ENCODE results near the gene METTL21A.

Gene METTL21A

DNA sequence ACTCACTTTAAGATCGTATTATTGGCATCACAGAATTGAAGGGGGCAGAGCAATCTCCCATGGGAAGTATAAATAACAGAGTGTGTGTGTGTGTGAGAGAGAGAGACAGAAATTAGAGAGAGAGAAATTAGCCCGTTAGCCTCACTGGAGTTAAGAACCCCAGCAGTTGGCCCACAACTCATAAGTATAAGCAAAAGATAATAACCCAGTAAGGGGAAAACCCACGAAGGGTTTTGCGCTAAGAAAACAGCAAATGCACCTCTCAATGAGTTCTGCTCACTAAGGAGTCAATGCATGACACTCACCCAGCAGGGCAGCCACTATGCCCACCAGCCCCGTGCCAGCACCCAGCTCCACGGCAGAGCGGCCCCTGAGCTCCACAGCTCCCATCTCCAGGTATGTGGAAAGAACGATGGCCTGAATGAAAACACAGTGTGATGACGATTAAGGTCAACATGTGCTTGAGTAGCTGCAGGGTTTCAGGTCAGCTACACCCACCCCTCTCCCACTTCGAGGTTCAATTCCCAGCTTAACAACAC is 3.6 kb downstream of the METTL21A start:
- H3K4me1 ChIP-seq (ENCODE audit: control insufficient read depth, insufficient read depth, low read length) = peaks cover 18% of the 10 kb centered on the region
- peaks cover 6% of the 10 kb centered on the region for H3K36me3 ChIP-seq (ENCODE audit: control insufficient read depth, insufficient read depth, low read length, severe bottlenecking)
- H3K4me3 ChIP-seq (ENCODE audit: low read length) = no peak overlapping the region

DNA sequence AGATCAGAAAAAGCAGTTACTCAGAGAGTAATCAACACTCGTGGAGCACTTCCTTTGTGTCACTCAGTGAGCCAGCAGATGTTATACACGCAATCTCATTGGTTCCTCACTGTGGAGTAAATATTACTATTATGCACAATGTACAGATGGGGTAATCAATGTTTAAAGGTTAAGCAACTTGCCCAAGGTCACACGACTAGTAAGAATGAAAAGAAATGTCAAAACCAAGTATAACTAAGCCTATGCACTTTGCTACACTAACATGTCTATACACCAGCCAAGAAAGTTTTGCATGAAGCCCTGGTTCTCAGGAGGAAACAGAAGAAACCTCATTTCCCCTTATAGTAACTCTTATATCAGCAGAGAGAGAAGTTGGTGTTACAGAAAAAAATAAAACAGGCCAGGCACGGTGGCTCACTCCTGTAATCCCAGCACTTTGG is 5.4 kb downstream of the METTL21A start:
- Histone ChIP-seq H3K4me3 (ENCODE audit: low read length) (no peak overlapping the region), H3K36me3 (ENCODE audit: control insufficient read depth, insufficient read depth, low read length, severe bottlenecking) (peaks cover 10% of the 10 kb centered on the region)

More for the DNA sequence above, 3.6 kb downstream of the METTL21A start:
- Histone ChIP-seq H3K27me3 (replicated peaks; ENCODE audit: control insufficient read depth, insufficient read depth, low read length) (no peaks in the 10 kb centered on the region), H3K9me3 (ENCODE audit: control insufficient read depth, low read length) (no peaks in the 10 kb centered on the region), H3K9ac (ENCODE audit: low read length) (no peak overlapping the region)
- DNase-seq (ENCODE audit: low read depth) = no peak

DNA sequence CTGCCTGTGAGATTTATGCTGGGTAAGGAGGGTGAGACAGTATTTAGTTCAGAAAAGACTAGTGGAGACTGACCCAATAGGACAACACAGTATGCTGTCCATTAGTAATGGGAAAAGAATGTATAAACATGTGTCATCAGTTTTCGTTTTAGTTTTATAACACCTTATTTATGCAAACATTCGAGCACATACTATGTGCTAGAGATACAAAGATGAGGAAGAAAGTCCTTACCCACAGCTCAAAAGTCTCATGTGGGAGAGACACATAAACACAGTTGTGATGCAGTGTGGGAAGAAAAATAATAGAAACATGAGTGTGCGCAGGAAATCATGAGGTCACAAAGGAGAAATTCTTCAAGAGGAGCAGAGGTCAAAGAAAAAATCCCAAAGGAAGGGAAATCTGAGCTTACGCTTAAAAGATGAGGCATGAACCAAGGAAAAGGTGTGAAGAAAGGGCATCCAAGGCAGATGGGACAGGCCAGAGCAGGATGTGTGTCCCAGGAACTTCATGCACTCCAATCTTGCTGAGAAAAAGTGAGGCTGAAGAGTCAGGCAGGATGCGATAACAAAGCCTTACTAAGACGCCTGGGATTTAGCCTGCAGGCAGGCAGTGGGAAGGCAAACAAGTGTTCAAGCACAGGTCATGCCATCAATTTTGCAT is 8.1 kb downstream of the METTL21A start:
- Histone ChIP-seq H3K36me3 (ENCODE audit: control insufficient read depth, insufficient read depth, low read length, severe bottlenecking) (peaks cover 14% of the 10 kb centered on the region), H3K9ac (ENCODE audit: low read length) (peak overlapping the region; percentile 40), H3K27me3 (replicated peaks; ENCODE audit: control insufficient read depth, insufficient read depth, low read length) (no peaks in the 10 kb centered on the region), H3K9me3 (ENCODE audit: control insufficient read depth, low read length) (no peaks in the 10 kb centered on the region), H3K4me1 (ENCODE audit: control insufficient read depth, insufficient read depth, low read length) (peaks cover 11% of the 10 kb centered on the region), H3K4me3 (ENCODE audit: low read length) (peak overlapping the region; percentile 3)
- peak; percentile 72 for DNase-seq (ENCODE audit: low read depth)

More for the DNA sequence above, 5.4 kb downstream of the METTL21A start:
- Histone ChIP-seq H3K9me3 (ENCODE audit: control insufficient read depth, low read length) (no peaks in the 10 kb centered on the region), H3K27me3 (replicated peaks; ENCODE audit: control insufficient read depth, insufficient read depth, low read length) (no peaks in the 10 kb centered on the region), H3K9ac (ENCODE audit: low read length) (no peak overlapping the region), H3K4me1 (ENCODE audit: control insufficient read depth, insufficient read depth, low read length) (peaks cover 18% of the 10 kb centered on the region)
- no peak for DNase-seq (ENCODE audit: low read depth)

DNA sequence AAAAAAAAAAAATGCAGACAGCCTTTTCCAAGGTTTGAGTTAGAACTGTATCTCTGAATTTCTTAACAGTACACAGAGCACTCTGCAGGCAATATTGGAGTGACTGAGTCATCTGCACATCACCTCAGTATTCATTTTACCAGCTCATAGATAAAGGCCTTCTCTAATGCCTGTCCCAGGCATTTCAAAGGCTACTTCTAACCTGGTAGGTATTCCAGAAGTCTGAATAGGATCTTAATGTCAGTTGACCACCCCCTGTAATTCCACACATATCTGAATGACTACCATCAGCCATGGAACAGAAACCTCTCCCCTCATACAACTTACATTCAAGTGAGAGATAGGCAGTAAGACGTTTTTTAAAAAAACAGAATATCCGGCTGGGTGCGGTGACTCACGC is 9.0 kb downstream of the METTL21A start:
- no peak overlapping the region for H3K4me3 ChIP-seq (ENCODE audit: low read length)
- DNase-seq (ENCODE audit: low read depth) = no peak
- H3K4me1 ChIP-seq (ENCODE audit: control insufficient read depth, insufficient read depth, low read length) = peaks cover 11% of the 10 kb centered on the region
- H3K36me3 ChIP-seq (ENCODE audit: control insufficient read depth, insufficient read depth, low read length, severe bottlenecking) = peaks cover 14% of the 10 kb centered on the region
- no peaks in the 10 kb centered on the region for H3K27me3 ChIP-seq (replicated peaks; ENCODE audit: control insufficient read depth, insufficient read depth, low read length)
- no peaks in the 10 kb centered on the region for H3K9me3 ChIP-seq (ENCODE audit: control insufficient read depth, low read length)
- no peak overlapping the region for H3K9ac ChIP-seq (ENCODE audit: low read length)

DNA sequence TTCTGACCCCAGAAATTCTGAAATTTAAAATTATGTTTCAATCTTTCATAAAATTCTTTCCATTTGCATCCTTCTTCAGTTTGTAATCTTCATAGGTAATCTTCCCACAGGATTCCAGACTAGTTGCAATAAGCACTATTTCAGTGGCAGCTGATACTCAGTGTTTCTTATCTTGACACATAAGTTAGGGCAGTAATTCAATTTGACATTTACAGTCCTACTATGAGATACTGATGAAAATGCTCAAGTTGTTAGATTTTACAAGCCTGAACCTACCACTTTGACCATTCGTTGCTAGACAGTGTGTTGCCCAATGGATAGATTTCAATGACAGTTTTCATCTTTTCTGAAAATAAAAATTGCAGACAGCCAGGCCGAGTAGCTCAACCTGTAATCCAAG is 10.4 kb downstream of the METTL21A start:
- no peaks in the 10 kb centered on the region for H3K9me3 ChIP-seq (ENCODE audit: control insufficient read depth, low read length)
- no peak overlapping the region for H3K4me3 ChIP-seq (ENCODE audit: low read length)
- DNase-seq (ENCODE audit: low read depth) = no peak
- H3K4me1 ChIP-seq (ENCODE audit: control insufficient read depth, insufficient read depth, low read length) = peaks cover 11% of the 10 kb centered on the region
- H3K27me3 ChIP-seq (replicated peaks; ENCODE audit: control insufficient read depth, insufficient read depth, low read length) = no peaks in the 10 kb centered on the region
- no peak overlapping the region for H3K9ac ChIP-seq (ENCODE audit: low read length)
- H3K36me3 ChIP-seq (ENCODE audit: control insufficient read depth, insufficient read depth, low read length, severe bottlenecking) = peaks cover 11% of the 10 kb centered on the region

DNA sequence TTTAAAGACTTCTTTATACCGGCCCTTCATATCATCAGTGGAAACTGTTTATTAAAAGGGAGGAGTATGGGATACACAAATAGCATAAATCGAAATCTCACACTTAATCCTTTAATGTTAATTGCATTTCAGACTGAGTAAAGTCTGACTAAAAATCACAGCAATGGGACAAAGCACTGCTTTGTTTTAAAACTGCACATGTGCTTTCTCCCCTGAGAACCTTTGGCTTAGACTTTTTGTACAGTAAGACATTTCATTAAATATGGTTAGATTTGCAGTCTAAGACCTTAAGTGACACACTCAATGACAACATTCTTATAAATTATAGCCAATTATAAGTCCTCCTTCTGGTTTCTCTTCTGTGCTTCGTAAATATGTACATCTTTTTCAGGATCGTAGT is 12.5 kb downstream of the METTL21A start:
- no peak for DNase-seq (ENCODE audit: low read depth)
- Histone ChIP-seq H3K4me3 (ENCODE audit: low read length) (no peak overlapping the region), H3K4me1 (ENCODE audit: control insufficient read depth, insufficient read depth, low read length) (peaks cover 11% of the 10 kb centered on the region), H3K9ac (ENCODE audit: low read length) (no peak overlapping the region), H3K27me3 (replicated peaks; ENCODE audit: control insufficient read depth, insufficient read depth, low read length) (no peaks in the 10 kb centered on the region), H3K36me3 (ENCODE audit: control insufficient read depth, insufficient read depth, low read length, severe bottlenecking) (peaks cover 8% of the 10 kb centered on the region), H3K9me3 (ENCODE audit: control insufficient read depth, low read length) (no peaks in the 10 kb centered on the region)

DNA sequence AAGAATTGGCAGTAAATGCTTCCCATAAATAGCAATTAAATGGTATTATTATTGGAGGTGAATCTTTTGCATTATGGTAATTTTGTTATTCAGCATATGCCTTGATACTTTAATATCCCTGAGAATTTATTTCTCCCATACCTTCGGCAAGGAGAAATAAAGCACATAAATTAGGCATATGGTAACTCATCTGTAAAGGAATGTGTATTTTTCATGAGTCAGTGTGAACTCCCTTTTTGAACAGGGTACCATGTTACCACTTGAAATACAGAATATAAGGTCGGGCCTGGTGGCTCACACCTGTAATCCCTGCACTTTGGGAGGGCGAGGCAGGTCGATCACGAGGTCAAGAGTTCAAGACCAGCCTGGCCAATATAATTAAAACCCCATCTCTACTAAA is 18.4 kb downstream of the METTL21A start:
- DNase-seq (ENCODE audit: low read depth) = no peak
- Histone ChIP-seq H3K4me3 (ENCODE audit: low read length) (no peak overlapping the region), H3K9ac (ENCODE audit: low read length) (no peak overlapping the region), H3K4me1 (ENCODE audit: control insufficient read depth, insufficient read depth, low read length) (no peaks in the 10 kb centered on the region), H3K9me3 (ENCODE audit: control insufficient read depth, low read length) (no peaks in the 10 kb centered on the region), H3K36me3 (ENCODE audit: control insufficient read depth, insufficient read depth, low read length, severe bottlenecking) (peaks cover 4% of the 10 kb centered on the region), H3K27me3 (replicated peaks; ENCODE audit: control insufficient read depth, insufficient read depth, low read length) (no peaks in the 10 kb centered on the region)

DNA sequence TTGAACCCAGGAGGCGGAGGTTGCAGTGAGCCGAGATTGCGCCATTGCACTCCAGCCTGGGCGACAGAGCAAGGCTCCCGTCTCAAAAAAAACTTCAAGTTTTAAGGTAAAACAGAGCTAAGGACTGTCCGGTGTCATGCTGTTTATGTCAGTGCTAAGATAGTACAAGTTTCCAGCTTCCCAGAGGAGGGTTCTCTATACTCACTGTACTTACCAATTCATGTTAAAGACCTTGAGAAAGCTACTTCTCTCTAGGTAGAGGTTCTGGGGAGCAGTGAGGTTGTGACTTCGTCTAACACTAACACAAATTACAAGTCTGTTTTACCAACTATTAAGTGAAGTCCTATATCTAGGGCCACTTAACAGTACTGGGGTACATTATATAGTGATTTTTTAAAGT is 18.8 kb downstream of the METTL21A start:
- peaks cover 4% of the 10 kb centered on the region for H3K36me3 ChIP-seq (ENCODE audit: control insufficient read depth, insufficient read depth, low read length, severe bottlenecking)
- no peak overlapping the region for H3K4me3 ChIP-seq (ENCODE audit: low read length)
- H3K9ac ChIP-seq (ENCODE audit: low read length) = no peak overlapping the region
- no peak for DNase-seq (ENCODE audit: low read depth)
- no peaks in the 10 kb centered on the region for H3K4me1 ChIP-seq (ENCODE audit: control insufficient read depth, insufficient read depth, low read length)
- no peaks in the 10 kb centered on the region for H3K9me3 ChIP-seq (ENCODE audit: control insufficient read depth, low read length)
- H3K27me3 ChIP-seq (replicated peaks; ENCODE audit: control insufficient read depth, insufficient read depth, low read length) = no peaks in the 10 kb centered on the region

DNA sequence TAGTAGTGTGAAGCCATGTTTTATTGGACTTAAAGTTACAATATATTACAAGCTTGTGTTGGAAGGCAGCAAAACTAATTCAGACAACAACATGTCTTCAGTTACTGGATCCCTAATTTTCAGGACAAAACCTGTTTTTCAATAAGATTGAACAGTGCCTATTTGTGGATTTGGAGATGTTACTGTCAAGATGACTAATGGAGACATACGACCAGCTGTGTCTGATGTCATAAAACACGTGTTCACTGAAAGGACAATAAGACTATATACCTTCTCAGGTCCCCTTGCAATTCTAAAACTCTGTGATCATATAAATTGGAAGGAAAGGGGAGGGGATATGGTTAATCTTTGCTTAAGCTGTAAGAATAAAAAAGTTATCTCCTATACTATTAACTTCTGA is 21.7 kb downstream of the METTL21A start:
- H3K36me3 ChIP-seq (ENCODE audit: control insufficient read depth, insufficient read depth, low read length, severe bottlenecking) = peaks cover 4% of the 10 kb centered on the region
- H3K27me3 ChIP-seq (replicated peaks; ENCODE audit: control insufficient read depth, insufficient read depth, low read length) = no peaks in the 10 kb centered on the region
- no peak overlapping the region for H3K4me3 ChIP-seq (ENCODE audit: low read length)
- H3K9me3 ChIP-seq (ENCODE audit: control insufficient read depth, low read length) = no peaks in the 10 kb centered on the region
- DNase-seq (ENCODE audit: low read depth) = no peak
- H3K9ac ChIP-seq (ENCODE audit: low read length) = no peak overlapping the region
- peaks cover 15% of the 10 kb centered on the region for H3K4me1 ChIP-seq (ENCODE audit: control insufficient read depth, insufficient read depth, low read length)

DNA sequence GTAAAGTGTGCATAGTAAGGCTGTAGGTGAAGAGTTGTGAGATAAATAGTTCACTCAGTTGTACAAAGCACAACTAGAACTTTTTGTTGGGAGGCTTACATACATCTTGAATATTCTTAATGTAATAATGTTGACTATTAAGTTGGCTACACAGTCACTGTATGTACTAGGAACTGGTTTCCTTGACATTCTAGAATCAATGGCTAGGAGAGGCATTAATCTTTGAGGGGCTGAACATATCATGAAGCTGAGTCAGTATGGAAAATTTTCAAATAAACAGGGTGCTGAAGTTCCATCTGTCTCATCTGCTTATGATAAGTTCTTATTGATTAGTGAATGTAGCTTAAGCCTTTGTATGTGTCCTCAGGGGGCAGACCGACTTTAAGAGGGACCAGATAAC is 23.4 kb downstream of the METTL21A start:
- Histone ChIP-seq H3K4me3 (ENCODE audit: low read length) (no peak overlapping the region), H3K4me1 (ENCODE audit: control insufficient read depth, insufficient read depth, low read length) (peaks cover 15% of the 10 kb centered on the region), H3K36me3 (ENCODE audit: control insufficient read depth, insufficient read depth, low read length, severe bottlenecking) (peaks cover 15% of the 10 kb centered on the region), H3K9me3 (ENCODE audit: control insufficient read depth, low read length) (no peaks in the 10 kb centered on the region), H3K9ac (ENCODE audit: low read length) (no peak overlapping the region), H3K27me3 (replicated peaks; ENCODE audit: control insufficient read depth, insufficient read depth, low read length) (no peaks in the 10 kb centered on the region)
- no peak for DNase-seq (ENCODE audit: low read depth)

DNA sequence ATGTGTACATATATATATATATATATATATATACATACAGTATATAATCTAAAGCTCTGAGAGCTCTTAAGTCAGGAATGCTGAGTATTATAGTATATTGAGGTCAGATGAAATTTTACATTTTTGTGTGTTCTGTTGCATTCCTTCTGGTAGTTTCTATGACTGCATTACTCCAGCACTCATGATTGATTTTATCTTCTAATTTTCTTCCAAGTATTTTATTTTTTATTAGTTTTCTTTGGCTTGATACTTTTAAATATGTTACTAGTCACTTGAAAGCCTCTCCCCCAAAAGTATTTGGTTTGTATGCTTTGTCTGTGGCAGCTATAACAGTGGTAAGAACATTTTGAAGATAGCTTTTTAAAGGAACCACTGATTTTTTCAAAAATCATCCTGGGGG is 25.0 kb downstream of the METTL21A start:
- H3K4me1 ChIP-seq (ENCODE audit: control insufficient read depth, insufficient read depth, low read length) = peaks cover 15% of the 10 kb centered on the region
- DNase-seq (ENCODE audit: low read depth) = peak; percentile 56
- H3K27me3 ChIP-seq (replicated peaks; ENCODE audit: control insufficient read depth, insufficient read depth, low read length) = no peaks in the 10 kb centered on the region
- no peak overlapping the region for H3K9ac ChIP-seq (ENCODE audit: low read length)
- H3K36me3 ChIP-seq (ENCODE audit: control insufficient read depth, insufficient read depth, low read length, severe bottlenecking) = peaks cover 25% of the 10 kb centered on the region
- no peak overlapping the region for H3K4me3 ChIP-seq (ENCODE audit: low read length)
- no peaks in the 10 kb centered on the region for H3K9me3 ChIP-seq (ENCODE audit: control insufficient read depth, low read length)

DNA sequence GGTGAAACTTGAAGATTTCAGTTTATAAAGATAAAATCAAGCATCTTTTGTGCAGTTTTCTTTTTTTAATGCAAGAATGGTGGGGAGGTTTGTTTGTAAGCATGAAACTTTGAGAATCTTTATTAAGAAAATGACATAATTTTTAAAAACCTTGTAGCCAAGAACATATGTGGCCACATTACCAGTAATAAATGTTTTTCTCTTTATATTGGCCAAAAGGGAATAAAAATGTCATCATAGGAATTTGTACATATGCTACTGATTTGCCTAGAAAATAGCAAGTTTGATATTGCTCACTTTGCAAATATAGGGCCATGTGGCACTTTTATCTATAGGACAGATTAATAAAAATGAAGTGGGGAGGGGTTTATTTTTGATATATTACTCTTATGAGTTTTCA is 25.6 kb downstream of the METTL21A start:
- H3K36me3 ChIP-seq (ENCODE audit: control insufficient read depth, insufficient read depth, low read length, severe bottlenecking) = peaks cover 27% of the 10 kb centered on the region
- H3K9ac ChIP-seq (ENCODE audit: low read length) = no peak overlapping the region

More for the DNA sequence above, 25.6 kb downstream of the METTL21A start:
- Histone ChIP-seq H3K27me3 (replicated peaks; ENCODE audit: control insufficient read depth, insufficient read depth, low read length) (no peaks in the 10 kb centered on the region), H3K4me3 (ENCODE audit: low read length) (no peak overlapping the region), H3K9me3 (ENCODE audit: control insufficient read depth, low read length) (no peaks in the 10 kb centered on the region), H3K4me1 (ENCODE audit: control insufficient read depth, insufficient read depth, low read length) (peaks cover 15% of the 10 kb centered on the region)
- no peak for DNase-seq (ENCODE audit: low read depth)
